ENCODE results near the gene LZTR1. TPM values are rescaled to one million over a fixed set of nuclear protein-coding genes. Genes with fewer than 3 reads are reported as not detected.
"Not testable (repeated sequence)": the region's sequence is repeated elsewhere in the genome, so short reads cannot be mapped to it uniquely, and the experiment has no call there.

Gene LZTR1
- total and polyA plus RNA-seq, 2 donors = 14.7 to 49.2 TPM

DNA sequence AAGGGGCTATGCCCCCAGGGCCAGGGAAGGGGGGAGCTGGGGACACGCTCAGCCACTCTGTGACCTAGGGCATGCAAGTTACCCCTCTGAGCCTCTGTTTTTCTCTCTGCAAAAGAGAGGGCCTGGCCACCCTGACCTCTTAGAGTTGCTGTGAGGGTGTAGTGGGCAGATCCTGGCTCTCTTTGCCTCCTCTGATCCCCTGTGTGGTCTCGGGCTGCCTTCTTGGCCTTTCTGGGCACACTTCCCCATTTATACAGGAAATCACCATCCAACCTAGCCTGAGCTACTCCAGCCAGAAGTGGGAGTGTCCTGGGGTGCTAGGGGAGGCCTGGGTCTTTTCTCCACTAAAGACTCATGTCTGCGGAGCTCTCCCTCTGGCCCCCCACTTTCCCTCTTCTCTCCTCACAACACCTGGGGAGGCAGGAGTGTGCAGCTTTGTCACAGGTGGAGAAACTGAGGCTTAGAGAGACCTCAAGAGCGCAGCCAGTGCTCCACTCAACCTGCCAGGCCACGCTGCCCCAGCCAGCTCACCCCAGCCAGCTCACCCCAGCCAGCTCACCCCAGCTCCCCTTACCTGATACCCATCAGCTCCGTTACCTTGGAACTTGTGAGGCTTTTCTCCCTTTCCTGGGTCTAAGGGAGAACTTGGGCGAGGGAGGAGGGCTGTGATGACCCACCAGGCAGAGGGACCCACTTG is 13.7 kb upstream of the LZTR1 start:
- Histone ChIP-seq H3K27ac (ENCODE audit: low read depth in 1 of 2, low read length in 1 of 2) (no peak overlapping the region), H3K9me3 (ENCODE audit: control insufficient read depth in 2 of 2, insufficient read depth in 1 of 2, low read length in 1 of 2) (no peaks in the 10 kb centered on the region), H3K36me3 (ENCODE audit: control insufficient read depth in 2 of 2, insufficient read depth in 2 of 2, low read length in 1 of 2) (no peaks in the 10 kb centered on the region), H3K27me3 (ENCODE audit: control insufficient read depth in 2 of 2, insufficient read depth in 1 of 2, low read length in 1 of 2) (peaks cover 23 to 52% of the 10 kb centered on the region in 2 donors), H3K4me3 (ENCODE audit: low read length in 2 of 2) (no peak overlapping the region), H3K4me1 (ENCODE audit: control insufficient read depth in 2 of 2, insufficient read depth in 2 of 2, low read length in 2 of 2) (peaks cover 0 to 6% of the 10 kb centered on the region in 2 donors)
- no peak for DNase-seq (ENCODE audit: low read depth in 6 of 9, low spot score in 9 of 9)
- 79% methylated on average over 7 of the region's 7 CpGs for WGBS

DNA sequence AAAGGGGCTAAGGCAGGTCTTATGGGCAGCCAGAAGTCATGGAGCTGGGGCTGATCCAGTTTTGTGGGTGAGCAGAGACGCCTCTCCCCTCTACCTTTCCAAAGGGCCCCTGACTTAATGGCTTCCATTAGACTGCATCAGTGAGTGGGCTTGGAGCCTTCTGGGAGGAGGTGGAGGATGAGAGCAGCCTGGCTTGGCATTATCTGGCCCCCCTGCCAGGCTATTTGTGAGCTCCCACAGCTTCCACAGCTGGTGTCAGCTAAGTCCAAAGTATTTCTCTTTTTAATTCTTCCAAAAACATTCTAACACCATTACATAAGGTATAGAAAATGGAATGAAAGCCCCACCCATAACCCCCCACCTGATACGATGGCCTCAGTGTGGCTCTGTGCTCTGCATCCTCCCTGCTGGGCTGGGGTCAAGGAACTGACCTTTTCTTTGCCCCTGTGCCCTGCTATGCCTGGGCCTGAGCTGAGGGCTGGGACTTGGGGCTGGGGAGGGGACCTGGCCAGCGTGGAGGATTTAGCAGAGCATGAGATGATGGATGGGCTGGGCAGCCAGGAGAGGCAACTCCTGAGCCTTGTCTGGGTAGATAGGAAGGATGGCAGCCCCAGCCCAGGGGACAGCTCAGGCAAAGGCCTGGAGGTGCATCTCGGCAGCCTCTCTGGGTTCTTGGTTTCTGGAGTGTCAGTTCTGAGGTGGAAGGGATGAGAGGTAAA is 11.0 kb upstream of the LZTR1 start:
- Histone ChIP-seq H3K27me3 (ENCODE audit: control insufficient read depth in 2 of 2, insufficient read depth in 1 of 2, low read length in 1 of 2) (peaks cover 5 to 40% of the 10 kb centered on the region in 2 donors), H3K4me3 (ENCODE audit: low read length in 2 of 2) (no peak overlapping the region), H3K4me1 (ENCODE audit: control insufficient read depth in 2 of 2, insufficient read depth in 2 of 2, low read length in 2 of 2) (no peaks in the 10 kb centered on the region), H3K36me3 (ENCODE audit: control insufficient read depth in 2 of 2, insufficient read depth in 2 of 2, low read length in 1 of 2) (no peaks in the 10 kb centered on the region), H3K9me3 (ENCODE audit: control insufficient read depth in 2 of 2, insufficient read depth in 1 of 2, low read length in 1 of 2) (no peaks in the 10 kb centered on the region), H3K27ac (ENCODE audit: low read depth in 1 of 2, low read length in 1 of 2) (no peak overlapping the region)
- WGBS = 89% methylated on average over 4 of the region's 4 CpGs
- DNase-seq (ENCODE audit: low read depth in 6 of 9, low spot score in 9 of 9) = no peak

DNA sequence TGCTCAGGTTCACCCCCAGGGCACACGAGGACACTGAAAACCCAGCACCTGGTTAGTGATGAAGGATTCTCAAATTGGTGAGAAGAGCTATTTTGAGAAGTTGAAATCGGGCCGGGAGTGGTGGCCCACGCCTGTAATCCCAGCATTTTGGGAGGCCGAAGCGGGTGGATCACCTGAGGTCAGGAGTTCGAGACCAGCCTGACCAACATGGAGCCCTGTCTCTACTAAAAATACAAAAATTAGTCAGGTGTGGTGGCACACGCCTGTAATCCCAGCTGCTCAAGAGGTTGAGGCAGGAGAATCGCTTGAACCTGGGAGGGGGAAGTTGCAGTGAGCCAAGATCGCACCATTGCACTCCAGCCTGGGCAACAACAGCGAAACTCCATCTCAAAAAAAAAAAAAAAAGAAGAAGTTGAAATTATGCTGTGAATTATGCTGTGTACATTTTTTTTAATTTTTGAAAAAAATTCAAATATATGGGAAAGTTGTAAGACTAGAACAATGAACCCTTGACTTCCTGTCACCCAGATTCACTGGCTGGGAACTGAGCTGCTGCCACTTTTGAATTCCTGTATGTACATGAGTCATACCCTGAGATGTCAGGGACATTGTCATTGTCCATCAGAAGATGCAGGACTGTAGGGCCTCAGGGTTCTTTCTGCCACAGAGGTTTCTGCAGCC is 9.9 kb upstream of the LZTR1 start:
- H3K9me3 ChIP-seq (ENCODE audit: control insufficient read depth in 2 of 2, insufficient read depth in 1 of 2, low read length in 1 of 2); H3K27ac ChIP-seq (ENCODE audit: low read depth in 1 of 2, low read length in 1 of 2); H3K4me3 ChIP-seq (ENCODE audit: low read length in 2 of 2); DNase-seq (ENCODE audit: low read depth in 6 of 9, low spot score in 9 of 9); H3K36me3 ChIP-seq (ENCODE audit: control insufficient read depth in 2 of 2, insufficient read depth in 2 of 2, low read length in 1 of 2); H3K4me1 ChIP-seq (ENCODE audit: control insufficient read depth in 2 of 2, insufficient read depth in 2 of 2, low read length in 2 of 2): not testable (repeated sequence)
- peaks cover 0 to 29% of the 10 kb centered on the region in 2 donors for H3K27me3 ChIP-seq (ENCODE audit: control insufficient read depth in 2 of 2, insufficient read depth in 1 of 2, low read length in 1 of 2)
- 70% methylated on average over 11 of the region's 11 CpGs for WGBS

DNA sequence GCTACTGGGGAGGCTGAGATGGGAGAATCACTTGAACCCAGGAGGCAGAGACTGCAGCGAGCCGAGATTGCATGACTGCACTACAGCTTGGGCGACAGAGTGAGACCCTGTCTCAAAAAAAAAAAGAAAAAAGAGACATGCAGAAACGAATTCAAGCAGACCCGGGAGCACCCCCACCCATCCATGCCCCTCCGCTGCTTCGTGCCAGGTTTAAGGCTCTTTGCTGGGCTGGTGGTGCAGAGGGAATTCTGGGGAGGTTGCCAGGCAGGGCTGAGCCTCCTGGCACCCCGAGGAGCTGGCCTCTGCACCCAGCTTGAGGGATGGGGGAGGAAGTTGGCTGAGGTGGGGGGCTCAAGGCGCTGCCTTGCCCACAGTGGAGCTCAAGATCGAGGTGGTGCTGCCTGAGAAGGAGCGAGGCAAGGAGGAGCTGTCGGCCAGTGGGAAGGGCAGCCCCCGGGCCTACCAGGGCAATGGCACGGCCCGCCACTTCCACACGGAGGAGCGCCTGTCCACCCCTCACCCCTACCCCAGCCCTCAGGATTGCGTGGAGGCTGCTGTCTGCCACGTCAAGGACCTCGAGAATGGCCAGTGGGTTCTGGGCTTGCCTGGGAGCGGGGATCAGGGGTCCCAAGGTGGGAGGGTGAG is 9.0 kb upstream of the LZTR1 start:
- Histone ChIP-seq H3K9me3 (ENCODE audit: control insufficient read depth in 2 of 2, insufficient read depth in 1 of 2, low read length in 1 of 2) (no peaks in the 10 kb centered on the region), H3K36me3 (ENCODE audit: control insufficient read depth in 2 of 2, insufficient read depth in 2 of 2, low read length in 1 of 2) (no peaks in the 10 kb centered on the region), H3K27me3 (ENCODE audit: control insufficient read depth in 2 of 2, insufficient read depth in 1 of 2, low read length in 1 of 2) (peaks cover 0 to 27% of the 10 kb centered on the region in 2 donors), H3K27ac (ENCODE audit: low read depth in 1 of 2, low read length in 1 of 2) (no peak overlapping the region), H3K4me3 (ENCODE audit: low read length in 2 of 2) (no peak overlapping the region), H3K4me1 (ENCODE audit: control insufficient read depth in 2 of 2, insufficient read depth in 2 of 2, low read length in 2 of 2) (no peaks in the 10 kb centered on the region)
- DNase-seq (ENCODE audit: low read depth in 6 of 9, low spot score in 9 of 9) = no peak
- WGBS = 86% methylated on average over 21 of the region's 21 CpGs

DNA sequence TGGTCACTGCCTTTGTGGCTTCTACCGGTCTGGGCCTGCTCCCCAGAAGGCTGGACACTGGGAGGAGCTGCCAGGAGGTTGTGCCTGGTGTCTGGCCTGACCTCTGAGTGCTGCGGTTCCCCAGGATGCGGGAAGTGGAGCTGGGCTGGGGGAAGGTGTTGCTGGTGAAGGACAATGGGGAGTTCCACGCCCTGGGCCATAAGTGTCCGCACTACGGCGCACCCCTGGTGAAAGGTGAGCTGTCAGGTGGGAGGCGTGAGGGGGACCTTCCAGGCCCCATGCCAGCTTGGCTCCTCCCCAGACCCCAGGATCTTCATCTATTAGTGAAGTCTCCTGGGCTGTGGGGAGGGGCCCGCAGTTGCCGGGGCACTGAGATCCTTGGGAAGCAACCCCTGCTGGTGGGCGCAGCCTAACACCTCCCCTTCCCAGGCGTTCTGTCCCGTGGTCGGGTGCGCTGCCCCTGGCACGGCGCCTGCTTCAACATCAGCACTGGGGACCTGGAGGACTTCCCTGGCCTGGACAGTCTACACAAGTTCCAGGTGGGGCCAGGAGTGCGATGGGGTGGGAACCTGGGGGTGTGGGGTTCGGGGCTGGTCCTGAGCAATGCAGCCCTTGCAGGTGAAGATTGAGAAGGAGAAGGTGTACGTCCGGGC is 8.3 kb upstream of the LZTR1 start:
- H3K27me3 ChIP-seq (ENCODE audit: control insufficient read depth in 2 of 2, insufficient read depth in 1 of 2, low read length in 1 of 2) = peaks cover 0 to 31% of the 10 kb centered on the region in 2 donors
- peaks cover 1 to 6% of the 10 kb centered on the region in 2 donors for H3K9me3 ChIP-seq (ENCODE audit: control insufficient read depth in 2 of 2, insufficient read depth in 1 of 2, low read length in 1 of 2)
- WGBS = 90% methylated on average over 21 of the region's 21 CpGs
- H3K4me1 ChIP-seq (ENCODE audit: control insufficient read depth in 2 of 2, insufficient read depth in 2 of 2, low read length in 2 of 2) = no peaks in the 10 kb centered on the region
- H3K4me3 ChIP-seq (ENCODE audit: low read length in 2 of 2) = no peak overlapping the region
- H3K27ac ChIP-seq (ENCODE audit: low read depth in 1 of 2, low read length in 1 of 2) = no peak overlapping the region
- no peak for DNase-seq (ENCODE audit: low read depth in 6 of 9, low spot score in 9 of 9)
- no peaks in the 10 kb centered on the region for H3K36me3 ChIP-seq (ENCODE audit: control insufficient read depth in 2 of 2, insufficient read depth in 2 of 2, low read length in 1 of 2)

DNA sequence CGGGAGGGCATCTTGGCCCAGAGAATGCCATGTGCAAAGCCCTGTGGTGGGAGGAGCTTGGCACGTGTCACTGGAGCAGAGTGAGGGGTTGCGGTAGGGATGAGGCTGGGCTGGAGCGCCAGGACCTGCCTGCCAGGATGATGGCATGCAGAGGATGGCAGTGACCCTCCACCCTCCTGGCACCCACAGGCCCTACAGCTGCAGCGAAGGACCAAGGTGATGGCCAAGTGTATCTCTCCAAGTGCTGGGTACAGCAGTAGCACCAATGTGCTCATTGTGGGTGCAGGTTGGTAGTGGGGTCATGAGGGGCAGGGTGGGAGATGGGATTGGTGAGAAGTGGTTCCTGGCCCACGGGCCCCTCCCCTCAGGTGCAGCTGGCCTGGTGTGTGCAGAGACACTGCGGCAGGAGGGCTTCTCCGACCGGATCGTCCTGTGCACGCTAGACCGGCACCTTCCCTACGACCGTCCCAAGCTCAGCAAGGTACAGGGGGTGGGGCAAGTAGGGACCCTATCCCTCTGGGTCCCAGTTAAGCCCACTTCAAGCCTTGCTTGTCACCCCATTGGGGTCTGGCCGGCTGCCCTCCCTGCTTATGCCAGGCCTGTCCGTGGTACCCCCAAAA is 7.7 kb upstream of the LZTR1 start:
- 91% methylated on average over 16 of the region's 16 CpGs for WGBS
- H3K27me3 ChIP-seq (ENCODE audit: control insufficient read depth in 2 of 2, insufficient read depth in 1 of 2, low read length in 1 of 2) = peaks cover 0 to 37% of the 10 kb centered on the region in 2 donors
- no peak overlapping the region for H3K4me3 ChIP-seq (ENCODE audit: low read length in 2 of 2)
- no peak for DNase-seq (ENCODE audit: low read depth in 6 of 9, low spot score in 9 of 9)
- H3K27ac ChIP-seq (ENCODE audit: low read depth in 1 of 2, low read length in 1 of 2) = no peak overlapping the region
- H3K4me1 ChIP-seq (ENCODE audit: control insufficient read depth in 2 of 2, insufficient read depth in 2 of 2, low read length in 2 of 2) = peaks cover 0 to 2% of the 10 kb centered on the region in 2 donors
- no peaks in the 10 kb centered on the region for H3K36me3 ChIP-seq (ENCODE audit: control insufficient read depth in 2 of 2, insufficient read depth in 2 of 2, low read length in 1 of 2)
- peaks cover 5 to 13% of the 10 kb centered on the region in 2 donors for H3K9me3 ChIP-seq (ENCODE audit: control insufficient read depth in 2 of 2, insufficient read depth in 1 of 2, low read length in 1 of 2)

DNA sequence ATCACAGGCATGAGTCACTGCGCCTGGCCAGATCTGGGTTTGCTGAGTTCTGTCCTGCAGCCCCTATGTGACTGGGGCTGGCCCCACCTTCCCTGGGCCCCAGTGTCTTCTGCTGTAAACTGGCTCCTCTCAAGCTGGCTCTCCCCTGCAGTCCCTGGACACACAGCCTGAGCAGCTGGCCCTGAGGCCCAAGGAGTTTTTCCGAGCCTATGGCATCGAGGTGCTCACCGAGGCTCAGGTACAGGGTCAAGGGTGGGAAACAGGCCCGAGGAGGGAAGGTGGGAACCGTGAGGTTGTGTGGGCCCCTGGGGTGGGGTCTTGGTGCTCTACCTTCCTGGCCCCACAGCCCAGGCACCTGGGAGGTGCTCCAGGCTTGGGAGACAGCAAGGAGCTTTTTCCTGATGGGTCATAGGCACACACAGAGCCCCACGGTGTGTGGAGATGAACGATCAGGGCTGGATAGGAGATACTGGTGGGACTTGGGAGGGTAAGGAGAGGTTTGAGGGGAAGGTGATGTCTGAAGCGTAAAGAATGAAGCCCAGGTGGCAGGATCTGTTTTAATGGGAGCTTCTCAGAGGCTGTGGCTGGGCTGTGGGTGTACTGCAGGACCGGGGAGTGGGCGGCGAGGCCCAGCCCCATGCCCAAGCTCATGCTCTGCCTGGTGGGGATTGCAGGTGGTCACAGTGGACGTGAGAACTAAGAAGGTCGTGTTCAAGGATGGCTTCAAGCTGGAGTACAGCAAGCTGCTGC is 6.4 kb upstream of the LZTR1 start:
- no peak overlapping the region for H3K27ac ChIP-seq (ENCODE audit: low read depth in 1 of 2, low read length in 1 of 2)
- H3K9me3 ChIP-seq (ENCODE audit: control insufficient read depth in 2 of 2, insufficient read depth in 1 of 2, low read length in 1 of 2) = peaks cover 5 to 14% of the 10 kb centered on the region in 2 donors
- peaks cover 0 to 13% of the 10 kb centered on the region in 2 donors for H3K4me1 ChIP-seq (ENCODE audit: control insufficient read depth in 2 of 2, insufficient read depth in 2 of 2, low read length in 2 of 2)
- H3K27me3 ChIP-seq (ENCODE audit: control insufficient read depth in 2 of 2, insufficient read depth in 1 of 2, low read length in 1 of 2) = peaks cover 0 to 43% of the 10 kb centered on the region in 2 donors
- WGBS = 94% methylated on average over 14 of the region's 14 CpGs
- H3K36me3 ChIP-seq (ENCODE audit: control insufficient read depth in 2 of 2, insufficient read depth in 2 of 2, low read length in 1 of 2) = no peaks in the 10 kb centered on the region
- no peak overlapping the region for H3K4me3 ChIP-seq (ENCODE audit: low read length in 2 of 2)
- DNase-seq (ENCODE audit: low read depth in 6 of 9, low spot score in 9 of 9) = no peak

Measured in thymus (tissue), 11 donors.